ENCODE measurements around the gene GULP1.

- no peak for TF ChIP-seq CTCF (IDR thresholded peaks at IDR 0.05 in 8 of 11, conservative IDR thresholded peaks at IDR 0.05 in 3 of 11)
- TF ChIP-seq POLR2A (IDR thresholded peaks at IDR 0.05), result no peak
Measured at GRCh38 chr2:188383158-188383557, 91.5 kb downstream of the GULP1 start.

All from spleen (tissue), 7 donors.